ENCODE measurements around the gene SMC4.

The SMC4 gene

DNA sequence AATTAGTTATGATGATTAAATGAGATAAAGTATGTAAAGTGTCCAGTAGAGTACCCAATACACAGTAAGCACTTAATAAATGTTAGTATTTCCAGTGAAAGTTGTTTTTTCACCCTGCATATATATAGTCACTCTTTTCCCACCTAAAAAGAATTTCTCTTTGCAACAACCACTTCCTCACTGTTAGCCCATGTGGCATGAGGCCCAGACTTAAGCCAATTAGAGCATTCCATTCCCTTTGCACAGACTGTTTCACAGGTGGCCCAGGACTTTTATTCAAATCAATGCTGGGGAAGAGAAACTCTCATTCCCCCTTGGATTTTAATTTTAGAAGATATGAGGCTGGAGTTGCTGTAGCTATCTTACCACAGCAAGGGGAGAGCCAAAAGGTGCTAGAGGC lies 4.2 kb upstream of the SMC4 start:
- peak; percentile 61 for DNase-seq (ENCODE audit: low read depth)

- DNase-seq (ENCODE audit: low read depth), result no peak
Observed at GRCh38 chr3:160398820-160399124, 678 bp upstream of the SMC4 start.

DNA sequence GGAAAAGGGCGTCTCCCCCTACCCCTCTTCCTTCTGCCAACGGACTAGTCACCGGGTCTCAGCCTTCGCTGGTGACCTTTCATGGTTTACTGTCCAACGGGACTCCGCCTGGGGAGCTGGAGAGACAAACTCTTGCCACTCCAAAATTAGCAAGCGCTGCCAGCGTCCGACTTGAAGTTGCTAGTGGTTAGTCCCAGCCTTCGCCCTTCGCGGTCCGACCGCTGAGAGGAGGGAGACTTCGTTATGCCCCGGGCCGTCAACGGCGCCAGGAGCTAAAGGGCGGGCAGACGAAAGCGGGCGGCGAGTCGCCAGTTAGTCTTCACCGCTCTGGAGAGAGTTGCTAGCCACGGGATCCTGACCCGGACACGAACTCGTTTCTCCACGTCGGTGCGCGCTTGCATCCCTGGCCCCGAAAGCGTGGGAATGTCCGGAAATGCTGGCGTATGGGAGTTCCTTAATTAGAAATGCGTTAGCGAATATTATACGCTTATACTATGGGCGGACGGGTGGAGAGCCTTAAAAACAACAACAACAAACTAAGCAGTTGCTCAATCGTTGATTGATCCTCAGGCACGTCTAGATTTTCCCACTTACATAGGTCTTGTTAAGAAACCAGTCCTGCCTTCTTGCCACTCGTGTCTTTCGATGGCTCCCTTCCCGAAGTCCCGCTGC lies 716 bp downstream of the SMC4 start:
- DNase-seq (ENCODE audit: low read depth), result no peak

GRCh38 chr3:160400702-160401150 lies 1.3 kb downstream of the SMC4 start:
- no peak for DNase-seq (ENCODE audit: low read depth)

DNA sequence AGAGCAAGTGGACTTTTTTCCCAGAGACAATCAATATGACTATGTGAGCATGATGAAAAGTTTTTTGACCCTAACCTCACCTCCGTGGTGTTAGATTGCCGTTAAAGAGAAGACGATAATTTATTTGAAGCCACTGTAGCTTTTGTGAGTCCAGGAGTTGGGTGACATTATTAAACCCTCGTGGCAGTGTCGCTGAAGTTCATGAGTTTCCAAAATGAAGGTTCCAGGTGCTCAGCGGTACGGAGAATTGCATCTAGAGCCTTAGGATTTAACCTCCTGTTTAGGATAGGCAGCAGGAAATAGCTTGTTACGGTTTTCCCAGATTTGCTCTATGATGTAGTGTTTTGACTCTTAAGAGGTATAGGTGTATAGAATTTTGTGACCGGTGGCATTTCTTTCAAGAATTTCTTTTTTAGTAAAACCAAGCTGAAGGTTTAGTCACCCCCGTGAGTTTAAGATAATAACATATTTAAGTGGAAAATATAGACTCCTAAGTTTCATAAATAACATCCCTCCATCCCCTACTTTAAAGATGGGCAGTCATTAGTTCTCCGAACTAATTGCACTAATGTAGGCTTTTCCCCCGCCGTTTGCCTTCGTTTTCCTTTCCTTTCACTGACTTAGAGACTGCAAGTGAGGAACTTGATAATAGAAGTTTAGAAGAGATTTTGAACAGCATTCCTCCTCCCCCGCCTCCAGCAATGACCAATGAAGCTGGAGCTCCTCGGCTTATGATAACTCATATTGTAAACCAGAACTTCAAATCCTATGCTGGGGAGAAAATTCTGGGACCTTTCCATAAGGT lies 2.0 kb downstream of the SMC4 start:
- DNase-seq (ENCODE audit: low read depth), result no peak

GRCh38 chr3:160402221-160403027 lies 3.0 kb downstream of the SMC4 start:
- no peak for DNase-seq (ENCODE audit: low read depth)

DNA sequence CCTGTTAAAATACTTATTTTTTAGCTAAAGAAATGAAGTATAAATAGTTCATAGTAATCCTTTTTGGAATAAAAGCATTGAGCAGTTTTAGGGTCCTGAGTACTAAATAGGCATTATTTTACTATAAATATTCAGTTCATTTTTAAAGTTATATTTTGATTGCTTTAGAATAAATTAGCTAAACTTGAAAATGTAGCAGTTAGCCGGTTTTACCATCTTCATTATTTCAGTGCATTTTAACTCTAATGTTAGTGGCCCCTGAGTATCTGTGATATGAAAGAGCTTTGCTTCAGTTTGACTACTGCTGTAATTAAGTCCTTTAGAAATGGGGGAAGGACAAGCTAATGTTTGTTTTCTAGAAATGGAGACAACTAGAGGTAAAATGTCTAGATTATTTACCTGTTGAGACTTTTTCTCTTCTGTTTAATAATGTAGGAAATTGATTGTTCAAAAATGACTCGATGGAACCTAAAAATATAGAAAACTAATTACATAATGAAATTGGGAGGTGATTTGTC lies 3.6 kb downstream of the SMC4 start:
- no peak for DNase-seq (ENCODE audit: low read depth)

- DNase-seq (ENCODE audit: low read depth), result no peak
Observed at GRCh38 chr3:160403796-160404470, 4.5 kb downstream of the SMC4 start.

- DNase-seq (ENCODE audit: low read depth), result no peak
Observed at GRCh38 chr3:160409812-160410610, 10.6 kb downstream of the SMC4 start.

DNA sequence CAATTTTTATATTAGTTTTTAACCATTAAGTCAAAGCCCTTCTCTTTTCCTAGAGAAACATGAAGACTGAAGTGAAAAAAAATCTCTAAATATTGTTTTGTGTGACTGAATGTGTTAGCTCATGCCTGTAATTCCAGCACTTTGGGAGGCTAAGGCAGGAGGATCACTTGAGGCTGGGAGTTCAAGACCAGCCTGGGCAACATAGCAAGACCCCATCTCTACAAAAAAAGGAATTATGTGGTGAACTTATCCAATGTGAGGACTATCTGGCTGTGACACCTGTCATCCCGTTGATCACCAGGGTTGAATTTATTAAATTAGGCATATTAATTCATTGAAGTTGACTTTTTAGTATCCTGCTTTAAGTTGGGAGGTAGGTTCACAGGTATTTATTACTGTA lies 13.0 kb downstream of the SMC4 start:
- no peak for DNase-seq (ENCODE audit: low read depth)

GRCh38 chr3:160413613-160414248 lies 14.3 kb downstream of the SMC4 start:
- DNase-seq (ENCODE audit: low read depth), result peak; percentile 54

DNA sequence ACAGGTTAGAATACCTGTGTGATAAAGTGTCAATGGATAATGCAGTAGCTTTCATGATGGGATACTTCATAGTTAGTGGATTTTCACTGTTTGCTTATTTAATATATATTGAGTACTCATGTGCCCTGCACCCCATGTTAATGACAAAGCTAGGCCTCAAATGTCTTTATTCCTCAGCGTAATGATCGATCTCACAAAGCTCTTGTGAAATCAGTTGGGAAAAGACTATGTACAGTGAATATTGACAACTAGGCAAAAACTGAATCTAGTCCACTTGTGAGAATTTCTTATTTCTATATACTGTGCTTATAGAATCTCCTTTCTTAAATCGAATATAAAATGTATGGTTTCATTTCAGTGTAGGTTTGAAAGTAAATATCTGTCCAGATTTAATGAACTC lies 17.9 kb downstream of the SMC4 start:
- no peak for DNase-seq (ENCODE audit: low read depth)

- DNase-seq (ENCODE audit: low read depth), result no peak
Observed at GRCh38 chr3:160427832-160428424, 28.5 kb downstream of the SMC4 start.

- DNase-seq (ENCODE audit: low read depth), result peak; percentile 58
Observed at GRCh38 chr3:160434071-160434470, 34.6 kb downstream of the SMC4 start.

GRCh38 chr3:160435095-160435494 lies 35.6 kb downstream of the SMC4 start:
- DNase-seq (ENCODE audit: low read depth), result no peak

DNA sequence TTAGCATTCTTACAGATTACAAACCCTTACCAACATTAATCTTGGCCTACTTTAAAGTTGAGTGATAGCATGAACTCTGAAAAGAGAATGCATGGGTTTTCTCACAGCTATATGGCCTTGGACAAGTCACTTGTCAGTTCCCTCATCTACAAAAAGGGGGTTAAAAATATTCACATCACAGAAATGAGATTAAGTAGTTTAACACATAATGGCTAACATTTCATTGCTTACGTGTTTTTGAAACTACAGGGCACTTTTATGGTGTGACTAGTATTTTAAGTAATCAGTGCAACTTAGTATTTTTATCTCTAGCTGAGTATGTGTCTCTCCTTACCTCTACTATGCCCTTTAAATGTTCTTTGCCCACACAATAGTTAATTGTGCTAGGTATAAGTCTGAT lies 36.3 kb downstream of the SMC4 start:
- no peak for DNase-seq (ENCODE audit: low read depth)

DNA sequence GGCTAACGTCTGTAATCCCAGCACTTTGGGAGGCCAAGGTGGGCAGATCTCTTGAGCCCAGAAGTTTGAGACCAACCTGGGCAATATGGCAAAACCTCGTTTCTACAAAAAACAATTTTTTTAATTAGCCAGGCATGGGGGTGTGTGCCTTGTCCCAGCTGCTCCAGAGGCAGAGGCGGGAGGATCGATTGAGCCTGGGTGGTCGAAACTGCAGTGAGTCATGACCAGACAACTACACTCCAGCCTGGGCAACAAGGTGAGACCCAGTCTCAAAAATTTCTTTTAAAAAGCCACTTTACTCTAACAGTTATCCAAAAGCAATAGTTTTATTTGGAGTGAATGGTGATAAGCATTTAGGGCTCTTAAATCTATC lies 37.6 kb downstream of the SMC4 start:
- no peak for DNase-seq (ENCODE audit: low read depth)

DNA sequence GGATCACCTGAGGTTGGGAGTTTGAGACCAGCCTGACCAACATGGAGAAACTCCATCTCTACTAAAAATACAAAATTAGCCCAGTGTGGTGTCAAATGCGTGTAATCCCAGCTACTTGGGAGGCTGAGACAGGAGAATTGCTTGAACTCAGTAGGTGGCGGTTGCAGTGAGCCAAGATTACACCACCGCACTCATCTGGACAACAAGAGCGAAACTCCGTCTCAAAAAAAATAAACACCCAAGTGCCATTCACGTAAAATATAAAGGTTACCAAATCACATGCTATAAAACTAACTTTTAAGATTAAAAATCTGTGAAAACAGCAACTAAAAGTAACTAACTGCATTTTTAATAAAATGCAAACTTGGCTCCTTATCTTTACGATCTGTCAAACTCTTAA lies 41.2 kb downstream of the SMC4 start:
- DNase-seq (ENCODE audit: low read depth), result no peak

- no peak for DNase-seq (ENCODE audit: low read depth)
Observed at GRCh38 chr3:160444411-160444810, 45.0 kb downstream of the SMC4 start.

DNA sequence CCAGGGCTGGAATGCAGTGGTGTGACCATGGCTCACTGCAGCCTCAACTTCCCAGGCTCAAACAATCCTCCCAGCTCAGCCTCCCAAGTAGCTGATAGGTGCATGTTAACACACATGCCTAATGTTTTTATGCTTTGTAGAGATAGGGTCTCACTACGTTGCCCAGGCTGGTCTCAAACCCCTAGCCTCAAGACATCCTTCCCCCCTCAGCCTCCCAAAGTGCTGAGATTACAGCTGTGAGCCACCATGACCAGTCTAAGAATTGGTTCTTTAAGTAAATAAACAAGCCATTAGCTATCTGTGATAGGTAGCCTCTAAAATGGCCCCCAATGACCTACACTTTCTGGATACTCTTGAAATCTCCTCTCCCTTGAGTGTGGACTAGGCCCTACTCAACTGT lies 46.4 kb downstream of the SMC4 start:
- no peak for DNase-seq (ENCODE audit: low read depth)
